PFSK-1 (cell line): ENCODE data around the gene PAPPA.

Experiments
- FOXP2 ChIP-seq: optimal IDR thresholded peaks from 2 replicates; pipeline ENCODE3; 2011; ENCODE audit warnings: borderline replicate concordance, control low read depth, inconsistent platforms; ENCODE audit not compliant: insufficient read depth; ENCODE audit errors: extremely low read length, extremely low read depth
- POLR2AphosphoS5 ChIP-seq: IDR thresholded peaks from 2 replicates; pipeline ENCODE4 v1.6.1; 2012; ENCODE audit warnings: low read depth, mild to moderate bottlenecking, control low read depth, low read length, moderate library complexity
- REST ChIP-seq, 2 experiments: IDR thresholded peaks; 2 replicates each; pipeline versions ENCODE4 v1.6.1 to v1.8.0; 2011 to 2012; ENCODE audit warnings: low read depth in 2 of 2, low read length in 2 of 2, control low read depth in 1 of 2, inconsistent platforms in 1 of 2, mild to moderate bottlenecking in 1 of 2, moderate library complexity in 1 of 2; ENCODE audit not compliant: insufficient read depth in 1 of 2
- SIN3A ChIP-seq: IDR thresholded peaks from 2 replicates; pipeline ENCODE4 v1.6.1; 2012; ENCODE audit warnings: mild to moderate bottlenecking, low read length, moderate library complexity, borderline replicate concordance; ENCODE audit not compliant: insufficient read depth
- TAF1 ChIP-seq: IDR thresholded peaks from 2 replicates; pipeline ENCODE4 v1.6.1; 2012; ENCODE audit warnings: low read length, control low read depth, borderline replicate concordance; ENCODE audit not compliant: insufficient read depth

Gene PAPPA

GRCh38 chr9:116312221-116312620 is 158.6 kb downstream of the PAPPA start:
- no peak for TF ChIP-seq POLR2AphosphoS5
- no peak for TF ChIP-seq SIN3A
- TF ChIP-seq REST (IDR thresholded peaks at IDR 0.05; ENCODE audit: insufficient read depth in 1 of 2, low read depth in 2 of 2, low read length in 2 of 2) = no peak
- no peak for TF ChIP-seq TAF1
- TF ChIP-seq FOXP2 = no peak

- TF ChIP-seq POLR2AphosphoS5 (no peak), SIN3A (no peak), TAF1 (no peak), REST (IDR thresholded peaks at IDR 0.05; ENCODE audit: insufficient read depth in 1 of 2, low read depth in 2 of 2, low read length in 2 of 2) (no peak), FOXP2 (no peak)
Measured at GRCh38 chr9:116313638-116314037, 160.0 kb downstream of the PAPPA start.

GRCh38 chr9:116316246-116316645 is 162.7 kb downstream of the PAPPA start:
- TF ChIP-seq FOXP2 = no peak

DNA sequence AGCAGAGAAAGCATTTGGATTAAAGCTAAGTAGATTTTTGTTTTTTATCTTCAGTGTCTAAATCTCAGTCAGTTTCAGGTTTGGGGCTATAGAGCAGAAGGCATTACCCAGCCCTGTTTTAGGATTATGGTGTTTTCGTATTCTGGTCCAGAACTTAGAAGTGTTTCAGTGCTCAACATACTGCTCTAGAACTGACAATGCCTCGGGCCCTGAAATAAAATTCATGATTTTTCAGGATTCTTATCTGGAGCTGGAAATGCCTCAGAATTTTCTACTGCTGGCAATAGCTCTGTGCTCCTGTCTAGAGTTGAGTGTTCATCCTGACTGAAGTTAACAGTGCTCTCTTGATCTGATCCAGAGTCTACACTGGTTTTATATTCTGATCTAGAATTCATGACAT is 163.9 kb downstream of the PAPPA start:
- TF ChIP-seq TAF1 = no peak
- no peak for TF ChIP-seq FOXP2
- TF ChIP-seq POLR2AphosphoS5 = no peak
- TF ChIP-seq REST (IDR thresholded peaks at IDR 0.05; ENCODE audit: insufficient read depth in 1 of 2, low read depth in 2 of 2, low read length in 2 of 2) = no peak
- no peak for TF ChIP-seq SIN3A

- no peak for TF ChIP-seq REST (IDR thresholded peaks at IDR 0.05; ENCODE audit: insufficient read depth in 1 of 2, low read depth in 2 of 2, low read length in 2 of 2)
- TF ChIP-seq TAF1 = no peak
- no peak for TF ChIP-seq SIN3A
- TF ChIP-seq POLR2AphosphoS5 = no peak
- no peak for TF ChIP-seq FOXP2
Measured at GRCh38 chr9:116318468-116319374, 165.1 kb downstream of the PAPPA start.
